Spleen (tissue), 11 donors: ENCODE data around the gene SDK1. TPM values are rescaled to one million over a fixed set of nuclear protein-coding genes. Genes with fewer than 3 reads are reported as not detected.
A peak's percentile ranks its signal among the peaks of the same experiment; 100 is the strongest.

Source experiments
- DNase-seq: peaks from one replicate; pipeline ENCODE4 v3.0.0-alpha.2; 2020
- H3K27ac ChIP-seq, 8 donors: fragments of 200-600 bp; sonication (generic) in 7 of 8; 1 replicate in 4 of 8; 2 replicates in 4 of 8; pipeline versions ENCODE4 v1.5.0 to v1.8.0; 2016 to 2021; ENCODE audit warnings: inconsistent platforms in 4 of 8, mild to moderate bottlenecking in 4 of 8, moderate library complexity in 1 of 8
- H3K27me3 ChIP-seq, 7 donors: fragments of 200-600 bp; sonication (generic) in 6 of 7; replicated peaks in 1 of 7; 1 replicate in 4 of 7; 2 replicates in 3 of 7; pipeline versions ENCODE4 v1.5.0 to v1.8.0; 2016 to 2021; ENCODE audit warnings: inconsistent platforms in 3 of 7, mild to moderate bottlenecking in 1 of 7
- H3K36me3 ChIP-seq, 6 donors: fragments of 200-600 bp; sonication (generic) in 5 of 6; 1 replicate in 4 of 6; 2 replicates in 2 of 6; pipeline versions ENCODE4 v1.5.0 to v1.8.0; 2016 to 2021; ENCODE audit warnings: inconsistent platforms in 2 of 6
- H3K4me1 ChIP-seq, 6 donors: fragments of 200-600 bp; sonication (generic) in 5 of 6; 1 replicate in 3 of 6; 2 replicates in 3 of 6; pipeline versions ENCODE4 v1.5.0 to v1.8.0; 2016 to 2021; ENCODE audit warnings: inconsistent platforms in 3 of 6
- H3K4me3 ChIP-seq, 8 donors: fragments of 200-600 bp; sonication (generic) in 7 of 8; 1 replicate in 4 of 8; 2 replicates in 4 of 8; pipeline versions ENCODE4 v1.5.0 to v1.8.0; 2016 to 2021; ENCODE audit warnings: inconsistent platforms in 4 of 8, mild to moderate bottlenecking in 4 of 8, moderate library complexity in 2 of 8
- H3K9me3 ChIP-seq, 8 donors: fragments of 200-600 bp; sonication (generic) in 7 of 8; 1 replicate in 4 of 8; 2 replicates in 4 of 8; pipeline versions ENCODE4 v1.5.0 to v1.8.0; 2016 to 2021; ENCODE audit warnings: inconsistent platforms in 4 of 8
- CTCF ChIP-seq, 11 experiments: fragments of 200-600 bp in 7 of 11; fragments of 450-650 bp in 4 of 11; sonication (generic) in 4 of 11; IDR thresholded peaks in 8 of 11; conservative IDR thresholded peaks in 3 of 11; 1 replicate in 7 of 11; 2 replicates in 4 of 11; pipeline versions ENCODE4 v1.4.0 to v1.8.0; 2016 to 2021; ENCODE audit warnings: antibody characterized with exemption in 11 of 11, inconsistent platforms in 4 of 11, mild to moderate bottlenecking in 1 of 11
- POLR2A ChIP-seq, 3 donors: fragments of 450-650 bp; IDR thresholded peaks; one replicate each; pipeline ENCODE4 v1.5.1; 2017; ENCODE audit warnings: antibody characterized with exemption in 3 of 3, mild to moderate bottlenecking in 1 of 3
- POLR2AphosphoS5 ChIP-seq, 3 donors: sonication (generic); formaldehyde crosslinking; IDR thresholded peaks; one replicate each; pipeline ENCODE4 v1.5.1; 2017; ENCODE audit warnings: antibody characterized with exemption in 3 of 3
- WGBS, 5 donors: extraction: QIAGEN DNeasy Blood & Tissue Kit in 3 of 5; methylation state at CpG; one replicate each; pipeline versions ENCODE4 v1.1.5 to v1.1.7; 2013 to 2018; 5-methylcytosine and 5-hydroxymethylcytosine counted together
- intact Hi-C: fragments of 100-400 bp; cut with DNase I; formaldehyde crosslinking; loops from one replicate; pipeline ENCODE4 v1.15.0; 2023; ENCODE audit warnings: low total_unique reads
- polyA plus RNA-seq, 3 donors: library from polyadenylated mRNA; stranded (reverse); fragments of 200-250 nt; gene quantifications; one replicate each; pipeline ENCODE4 v1.2.1, GENCODE V29; 2013
- total RNA-seq, 7 donors: library from RNA; depleted of rRNA in 3 of 7; stranded (reverse); fragments of >200 nt in 3 of 7; fragmentation: NEBNext Ultra II Directional in 4 of 7; extraction: Animal tissue kit (Norgen Biotek cat#: 25700) in 4 of 7; gene quantifications; one replicate each; pipeline versions ENCODE4 v1.1.0 to v1.2.1, GENCODE V29; 2016 to 2021
- donor health status: healthy with polysubstance abuse.
- donor health status: DM: no; HTN: no; CAD: no; lungs with moderate emphysema.
- donor health status: DM: no; HTN: no; CAD: no.
- donor health status: Bipolar disorder and iron deficiency.
- donor health status: healthy.
- donor health status: DM: no; HTN: no; CAD: no.
- donor health status: DM: yes; HTN: yes; CAD: no.

Gene SDK1
- total and polyA plus RNA-seq, 10 donors, result 3.2 to 54.1 (median 35.1) TPM

DNA sequence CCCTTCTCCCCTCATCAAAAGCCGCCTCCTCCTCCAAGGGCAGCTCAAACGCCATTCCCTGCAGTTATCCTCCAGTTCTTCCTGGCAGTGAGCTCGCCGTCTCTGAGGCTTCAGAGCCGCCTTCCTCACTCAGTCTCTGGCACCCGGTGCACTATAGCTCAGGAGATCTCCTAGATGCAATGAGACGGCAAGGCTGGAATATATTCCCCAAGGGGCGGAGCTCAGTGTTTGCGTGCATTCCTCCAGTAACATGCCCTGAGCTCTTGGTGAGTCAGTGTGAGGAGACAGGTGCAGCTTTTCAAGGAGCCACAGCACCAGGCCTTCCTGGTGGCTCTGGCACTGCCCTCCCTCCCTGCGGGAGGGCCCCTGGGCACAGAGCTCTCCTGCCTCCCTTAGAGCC, 868.4 kb downstream of the SDK1 start:
- no peak overlapping the region for H3K27ac ChIP-seq
- no peaks in the 10 kb centered on the region for H3K27me3 ChIP-seq
- no peak for DNase-seq
- 86 to 94% (median 91%) methylated on average over 9 to 10 of the region's 10 CpGs for WGBS, 5 donors
- no peak overlapping the region for H3K4me3 ChIP-seq
- H3K9me3 ChIP-seq, result no peaks in the 10 kb centered on the region
- intact Hi-C loops, result no loop called here
- no peaks in the 10 kb centered on the region for H3K4me1 ChIP-seq
- no peak for TF ChIP-seq POLR2A (IDR thresholded peaks at IDR 0.05)
- no peak for TF ChIP-seq CTCF (IDR thresholded peaks at IDR 0.05 in 8 of 11, conservative IDR thresholded peaks at IDR 0.05 in 3 of 11)
- TF ChIP-seq POLR2AphosphoS5 (IDR thresholded peaks at IDR 0.05), result no peak
- peaks cover 0 to 3% (median 0%) of the 10 kb centered on the region in 6 donors for H3K36me3 ChIP-seq

DNA sequence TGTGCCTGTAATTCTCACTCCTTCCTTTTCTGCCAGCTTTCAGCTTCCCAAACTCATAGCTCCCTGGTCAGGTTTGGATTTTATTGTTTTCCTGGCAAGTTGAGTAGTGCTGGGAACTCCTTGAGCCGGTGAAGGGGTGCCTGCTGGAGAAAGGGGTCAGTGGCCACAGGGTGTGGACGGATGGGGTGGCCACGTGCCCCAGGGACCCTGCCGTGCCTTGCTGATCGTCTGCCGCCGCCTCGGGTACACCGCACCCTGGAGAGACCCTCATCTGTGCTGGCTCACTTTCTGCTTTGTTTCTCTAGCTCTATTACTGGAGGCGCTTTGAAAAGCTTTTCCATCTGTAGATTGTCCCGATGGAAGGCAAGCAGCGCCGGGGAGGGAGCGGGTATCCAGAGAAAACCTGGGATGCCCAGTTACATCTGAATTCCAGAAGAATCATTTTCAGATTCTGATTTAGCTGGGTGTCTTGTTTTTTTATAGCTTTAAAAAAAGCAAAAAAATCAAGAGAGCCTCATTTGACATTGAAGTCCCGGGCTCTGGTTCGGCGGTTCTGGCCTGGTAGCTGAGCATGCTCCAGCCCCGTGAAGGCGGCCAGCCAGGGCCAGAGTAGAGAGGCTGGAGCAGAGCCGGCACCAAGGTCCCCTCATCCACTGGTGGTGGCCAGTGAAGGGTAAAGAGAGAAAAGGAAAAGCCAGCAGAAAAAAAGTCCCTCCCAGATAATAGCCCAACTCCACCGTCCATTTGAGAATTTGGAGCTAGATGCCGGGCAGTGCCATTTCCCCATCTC, 870.1 kb downstream of the SDK1 start:
- no peak overlapping the region for H3K4me3 ChIP-seq
- no peaks in the 10 kb centered on the region for H3K27me3 ChIP-seq
- intact Hi-C loops, result no loop called here
- no peaks in the 10 kb centered on the region for H3K9me3 ChIP-seq
- no peaks in the 10 kb centered on the region for H3K4me1 ChIP-seq
- TF ChIP-seq CTCF (IDR thresholded peaks at IDR 0.05 in 8 of 11, conservative IDR thresholded peaks at IDR 0.05 in 3 of 11), result no peak
- TF ChIP-seq POLR2A (IDR thresholded peaks at IDR 0.05), result no peak
- TF ChIP-seq POLR2AphosphoS5 (IDR thresholded peaks at IDR 0.05), result no peak
- WGBS, 5 donors, result 89 to 96% (median 91%) methylated on average over 22 of the region's 22 CpGs
- H3K27ac ChIP-seq, result no peak overlapping the region
- H3K36me3 ChIP-seq, result peaks cover 0 to 11% (median 0%) of the 10 kb centered on the region in 6 donors
- peak; percentile 58 for DNase-seq

GRCh38 chr7:4172883-4173282, 871.8 kb downstream of the SDK1 start:
- TF ChIP-seq POLR2AphosphoS5 (IDR thresholded peaks at IDR 0.05) (no peak), CTCF (IDR thresholded peaks at IDR 0.05 in 8 of 11, conservative IDR thresholded peaks at IDR 0.05 in 3 of 11) (no peak), POLR2A (IDR thresholded peaks at IDR 0.05) (no peak)
- H3K27ac ChIP-seq, result no peak overlapping the region

DNA sequence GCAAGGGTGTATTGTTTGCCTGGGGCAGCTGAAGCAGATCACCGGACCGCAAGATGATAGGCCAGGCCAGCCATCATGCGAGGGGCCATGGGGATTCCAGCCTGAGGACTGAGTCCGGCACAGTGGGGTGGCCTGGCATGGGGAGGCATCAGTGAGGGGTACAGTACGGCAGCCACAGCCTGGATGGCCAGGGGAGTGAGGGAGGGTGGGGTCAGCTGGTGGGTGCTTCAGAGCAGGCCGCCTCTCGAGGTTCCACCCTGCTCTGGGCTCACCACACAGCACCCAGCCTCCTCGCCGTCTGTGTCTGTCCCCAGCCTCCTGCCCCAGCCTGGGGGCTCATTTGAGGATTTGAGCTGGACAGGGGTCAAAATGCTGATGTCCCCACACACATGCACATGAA, 872.6 kb downstream of the SDK1 start:
- no peak for TF ChIP-seq POLR2AphosphoS5 (IDR thresholded peaks at IDR 0.05)
- no peak for TF ChIP-seq CTCF (IDR thresholded peaks at IDR 0.05 in 8 of 11, conservative IDR thresholded peaks at IDR 0.05 in 3 of 11)
- no peak for TF ChIP-seq POLR2A (IDR thresholded peaks at IDR 0.05)
- peaks cover 0 to 16% (median 0%) of the 10 kb centered on the region in 6 donors for H3K36me3 ChIP-seq
- peak; percentile 67 for DNase-seq
- 83 to 97% (median 94%) methylated on average over 9 of the region's 9 CpGs for WGBS, 5 donors
- H3K27me3 ChIP-seq, result no peaks in the 10 kb centered on the region
- H3K4me3 ChIP-seq, result no peak overlapping the region
- intact Hi-C loops, result no loop called here
- H3K4me1 ChIP-seq, result no peaks in the 10 kb centered on the region
- no peak overlapping the region for H3K27ac ChIP-seq
- H3K9me3 ChIP-seq, result no peaks in the 10 kb centered on the region

More at GRCh38 chr7:4172883-4173282, 871.8 kb downstream of the SDK1 start:
- 80 to 90% (median 87%) methylated on average over 8 to 12 of the region's 12 CpGs for WGBS, 5 donors
- peaks cover 0 to 11% (median 0%) of the 10 kb centered on the region in 6 donors for H3K36me3 ChIP-seq
- intact Hi-C loops, result no loop called here
- no peaks in the 10 kb centered on the region for H3K4me1 ChIP-seq
- H3K27me3 ChIP-seq, result no peaks in the 10 kb centered on the region
- H3K4me3 ChIP-seq, result no peak overlapping the region
- no peak for DNase-seq
- no peaks in the 10 kb centered on the region for H3K9me3 ChIP-seq
